ENCODE results near the gene ENPP3.

ENPP3 gene

GRCh38 chr6:131660195-131660594 lies 23.1 kb downstream of the ENPP3 start:
- Histone ChIP-seq H3K79me2 (no peaks in the 10 kb centered on the region), H3K9ac (no peak overlapping the region), H3K4me3 (ENCODE audit: low read depth, low read length) (no peak overlapping the region), H2AFZ (no peak overlapping the region), H3K4me1 (no peaks in the 10 kb centered on the region), H3K27me3 (ENCODE audit: control insufficient read depth, insufficient read depth, low read length) (no peaks in the 10 kb centered on the region), H3K27ac (no peak overlapping the region), H3K9me3 (ENCODE audit: control insufficient read depth, low read length) (no peaks in the 10 kb centered on the region), H3K4me2 (ENCODE audit: low read length) (no peak overlapping the region), H3K36me3 (ENCODE audit: control insufficient read depth, insufficient read depth, low read length) (no peaks in the 10 kb centered on the region)
- no peak for TF ChIP-seq CTCF (IDR thresholded peaks at IDR 0.05)

- Histone ChIP-seq H3K27me3 (ENCODE audit: control insufficient read depth, insufficient read depth, low read length) (no peaks in the 10 kb centered on the region), H2AFZ (no peak overlapping the region), H3K27ac (no peak overlapping the region), H3K9me3 (ENCODE audit: control insufficient read depth, low read length) (no peaks in the 10 kb centered on the region), H3K79me2 (no peaks in the 10 kb centered on the region), H3K4me1 (no peaks in the 10 kb centered on the region), H3K36me3 (ENCODE audit: control insufficient read depth, insufficient read depth, low read length) (no peaks in the 10 kb centered on the region), H3K9ac (no peak overlapping the region), H3K4me3 (ENCODE audit: low read depth, low read length) (no peak overlapping the region), H3K4me2 (ENCODE audit: low read length) (no peak overlapping the region)
- TF ChIP-seq CTCF (IDR thresholded peaks at IDR 0.05), result no peak
Observed at GRCh38 chr6:131663578-131664165, 26.6 kb downstream of the ENPP3 start.

- no peak for TF ChIP-seq CTCF (IDR thresholded peaks at IDR 0.05)
- H3K36me3 ChIP-seq (ENCODE audit: control insufficient read depth, insufficient read depth, low read length), result no peaks in the 10 kb centered on the region
- no peak overlapping the region for H3K27ac ChIP-seq
- no peak overlapping the region for H3K4me3 ChIP-seq (ENCODE audit: low read depth, low read length)
- H2AFZ ChIP-seq, result no peak overlapping the region
- H3K4me1 ChIP-seq, result no peaks in the 10 kb centered on the region
- H3K9me3 ChIP-seq (ENCODE audit: control insufficient read depth, low read length), result no peaks in the 10 kb centered on the region
- H3K9ac ChIP-seq, result no peak overlapping the region
- H3K79me2 ChIP-seq, result no peaks in the 10 kb centered on the region
- H3K4me2 ChIP-seq (ENCODE audit: low read length), result no peak overlapping the region
- no peaks in the 10 kb centered on the region for H3K27me3 ChIP-seq (ENCODE audit: control insufficient read depth, insufficient read depth, low read length)
Observed at GRCh38 chr6:131669891-131670290, 32.8 kb downstream of the ENPP3 start.

- no peak overlapping the region for H3K27ac ChIP-seq
- TF ChIP-seq CTCF (IDR thresholded peaks at IDR 0.05), result no peak
- H3K4me1 ChIP-seq, result no peaks in the 10 kb centered on the region
- H3K27me3 ChIP-seq (ENCODE audit: control insufficient read depth, insufficient read depth, low read length), result no peaks in the 10 kb centered on the region
- H3K9ac ChIP-seq, result no peak overlapping the region
- no peak overlapping the region for H2AFZ ChIP-seq
- H3K4me2 ChIP-seq (ENCODE audit: low read length), result no peak overlapping the region
- no peak overlapping the region for H3K4me3 ChIP-seq (ENCODE audit: low read depth, low read length)
- no peaks in the 10 kb centered on the region for H3K79me2 ChIP-seq
- no peaks in the 10 kb centered on the region for H3K9me3 ChIP-seq (ENCODE audit: control insufficient read depth, low read length)
- no peaks in the 10 kb centered on the region for H3K36me3 ChIP-seq (ENCODE audit: control insufficient read depth, insufficient read depth, low read length)
Observed at GRCh38 chr6:131673184-131673583, 36.1 kb downstream of the ENPP3 start.

GRCh38 chr6:131678442-131678841 lies 41.3 kb downstream of the ENPP3 start:
- no peak for TF ChIP-seq CTCF (IDR thresholded peaks at IDR 0.05)
- no peaks in the 10 kb centered on the region for H3K4me1 ChIP-seq
- no peak overlapping the region for H3K27ac ChIP-seq
- no peak overlapping the region for H3K9ac ChIP-seq
- no peaks in the 10 kb centered on the region for H3K9me3 ChIP-seq (ENCODE audit: control insufficient read depth, low read length)
- H3K79me2 ChIP-seq, result no peaks in the 10 kb centered on the region
- H3K4me3 ChIP-seq (ENCODE audit: low read depth, low read length), result no peak overlapping the region
- H3K4me2 ChIP-seq (ENCODE audit: low read length), result no peak overlapping the region
- H2AFZ ChIP-seq, result no peak overlapping the region
- no peaks in the 10 kb centered on the region for H3K27me3 ChIP-seq (ENCODE audit: control insufficient read depth, insufficient read depth, low read length)
- no peaks in the 10 kb centered on the region for H3K36me3 ChIP-seq (ENCODE audit: control insufficient read depth, insufficient read depth, low read length)

Measured in parathyroid adenoma (tissue), 2 donors.